ENCODE results near the gene CA5A.

Gene CA5A

GRCh38 chr16:87850009-87851006 is 86.0 kb downstream of the CA5A start:
- Mint-ChIP-seq H3K27ac (peak overlapping the region; percentile 74 to 91), H3K4me3 (peak overlapping the region in 1 of 2 donors; percentile 29), H3K27me3 (no peaks in the 10 kb centered on the region), H3K4me1 (peaks cover 83% of the 10 kb centered on the region), H3K9me3 (no peaks in the 10 kb centered on the region)
- ATAC-seq (peak; percentile 52), DNase-seq (peak; percentile 75 to 77)

- no peak for ATAC-seq
- Mint-ChIP-seq H3K27me3 (no peaks in the 10 kb centered on the region), H3K9me3 (no peaks in the 10 kb centered on the region), H3K4me3 (peak overlapping the region in 1 of 2 donors; percentile 29), H3K27ac (peak overlapping the region in 1 of 2 donors; percentile 74), H3K4me1 (peaks cover 81% of the 10 kb centered on the region)
- no peak for DNase-seq
These were observed 86.8 kb downstream of the CA5A start for GRCh38 chr16:87849419-87850008.

GRCh38 chr16:87848676-87849345 is 87.5 kb downstream of the CA5A start:
- H3K4me1 Mint-ChIP-seq, result peaks cover 76% of the 10 kb centered on the region
- peak overlapping the region in 1 of 2 donors; percentile 59 for H3K27ac Mint-ChIP-seq
- H3K9me3 Mint-ChIP-seq, result no peaks in the 10 kb centered on the region
- ATAC-seq (no peak), DNase-seq (no peak)
- no peaks in the 10 kb centered on the region for H3K27me3 Mint-ChIP-seq
- no peak overlapping the region for H3K4me3 Mint-ChIP-seq

GRCh38 chr16:87847785-87848675 is 88.3 kb downstream of the CA5A start:
- DNase-seq, result no peak
- Mint-ChIP-seq H3K27ac (peak overlapping the region in 1 of 2 donors; percentile 42), H3K4me3 (no peak overlapping the region), H3K4me1 (peaks cover 76% of the 10 kb centered on the region), H3K9me3 (no peaks in the 10 kb centered on the region), H3K27me3 (no peaks in the 10 kb centered on the region)
- no peak for ATAC-seq

GRCh38 chr16:87847467-87847784 is 88.9 kb downstream of the CA5A start:
- H3K9me3 Mint-ChIP-seq, result no peaks in the 10 kb centered on the region
- no peak for DNase-seq
- no peak overlapping the region for H3K4me3 Mint-ChIP-seq
- H3K27ac Mint-ChIP-seq, result no peak overlapping the region
- H3K4me1 Mint-ChIP-seq, result peaks cover 76% of the 10 kb centered on the region
- no peak for ATAC-seq
- no peaks in the 10 kb centered on the region for H3K27me3 Mint-ChIP-seq

- no peaks in the 10 kb centered on the region for H3K9me3 Mint-ChIP-seq
- peaks cover 71% of the 10 kb centered on the region for H3K4me1 Mint-ChIP-seq
- no peak for ATAC-seq
- no peaks in the 10 kb centered on the region for H3K27me3 Mint-ChIP-seq
- H3K4me3 Mint-ChIP-seq, result no peak overlapping the region
- peak overlapping the region in 1 of 2 donors; percentile 63 for H3K27ac Mint-ChIP-seq
- no peak for DNase-seq
These were observed 89.4 kb downstream of the CA5A start for GRCh38 chr16:87846705-87847466.

- Mint-ChIP-seq H3K9me3 (no peaks in the 10 kb centered on the region), H3K27ac (peak overlapping the region in 1 of 2 donors; percentile 63), H3K27me3 (no peaks in the 10 kb centered on the region), H3K4me1 (peaks cover 66% of the 10 kb centered on the region), H3K4me3 (no peak overlapping the region)
- DNase-seq (no peak), ATAC-seq (no peak)
These were observed 90.3 kb downstream of the CA5A start for GRCh38 chr16:87845807-87846619.

- H3K4me1 Mint-ChIP-seq, result peaks cover 58% of the 10 kb centered on the region
- no peaks in the 10 kb centered on the region for H3K9me3 Mint-ChIP-seq
- ATAC-seq, result peak; percentile 13
- H3K27ac Mint-ChIP-seq, result no peak overlapping the region
- DNase-seq, result no peak
- H3K4me3 Mint-ChIP-seq, result no peak overlapping the region
- no peaks in the 10 kb centered on the region for H3K27me3 Mint-ChIP-seq
These were observed 91.1 kb downstream of the CA5A start for GRCh38 chr16:87845213-87845612.

- Mint-ChIP-seq H3K4me1 (peaks cover 54% of the 10 kb centered on the region), H3K4me3 (no peak overlapping the region), H3K9me3 (no peaks in the 10 kb centered on the region), H3K27me3 (no peaks in the 10 kb centered on the region), H3K27ac (peak overlapping the region in 1 of 2 donors; percentile 91)
- ATAC-seq, result no peak
- DNase-seq, result no peak
These were observed 91.5 kb downstream of the CA5A start for GRCh38 chr16:87844809-87845208.

- Mint-ChIP-seq H3K27me3 (no peaks in the 10 kb centered on the region), H3K4me3 (no peak overlapping the region), H3K9me3 (no peaks in the 10 kb centered on the region), H3K4me1 (peaks cover 51% of the 10 kb centered on the region), H3K27ac (peak overlapping the region in 1 of 2 donors; percentile 91)
- DNase-seq (no peak), ATAC-seq (no peak)
These were observed 92.1 kb downstream of the CA5A start for GRCh38 chr16:87844120-87844733.

- ATAC-seq (no peak), DNase-seq (no peak)
- peak overlapping the region in 1 of 2 donors; percentile 91 for H3K27ac Mint-ChIP-seq
- H3K4me1 Mint-ChIP-seq, result peaks cover 47% of the 10 kb centered on the region
- no peaks in the 10 kb centered on the region for H3K9me3 Mint-ChIP-seq
- H3K4me3 Mint-ChIP-seq, result no peak overlapping the region
- H3K27me3 Mint-ChIP-seq, result no peaks in the 10 kb centered on the region
These were observed 92.6 kb downstream of the CA5A start for GRCh38 chr16:87843678-87844105.

GRCh38 chr16:87842209-87842869 is 94.0 kb downstream of the CA5A start:
- Mint-ChIP-seq H3K27me3 (no peaks in the 10 kb centered on the region), H3K9me3 (no peaks in the 10 kb centered on the region), H3K4me1 (peaks cover 39% of the 10 kb centered on the region), H3K27ac (no peak overlapping the region), H3K4me3 (no peak overlapping the region)
- DNase-seq (no peak), ATAC-seq (no peak)
